DND-41 (cell line): ENCODE measurements around the gene APOL6.

Source experiments
- ATAC-seq: fragments of 200-7000 bp; cut with Tn5 transposase; 3 replicates; pipeline ENCODE4 v1.9.1; 2021; ENCODE audit warnings: low read depth; ENCODE audit not compliant: insufficient read depth
- DNase-seq: peaks from one replicate; pipeline ENCODE4 v3.0.0-alpha.2; 2020
- H2AFZ ChIP-seq: 2 replicates; pipeline ENCODE4 v1.6.0; 2012; ENCODE audit warnings: low read depth, low read length
- H3K27ac ChIP-seq: 2 replicates; pipeline ENCODE4 v1.5.1; 2012; ENCODE audit warnings: low read length, inconsistent platforms
- H3K27me3 ChIP-seq: fragments of 200-600 bp; sonication (generic); 2 replicates; pipeline ENCODE4 v1.6.0; 2012; ENCODE audit warnings: low read length, mild to moderate bottlenecking, inconsistent platforms; ENCODE audit not compliant: insufficient read depth, poor library complexity
- H3K36me3 ChIP-seq: 2 replicates; pipeline ENCODE4 v1.5.1; 2012; ENCODE audit warnings: low read length, inconsistent platforms; ENCODE audit not compliant: insufficient read depth
- H3K4me1 ChIP-seq: 2 replicates; pipeline ENCODE4 v1.5.1; 2012; ENCODE audit warnings: mild to moderate bottlenecking, low read length; ENCODE audit not compliant: insufficient read depth
- H3K4me2 ChIP-seq: 2 replicates; pipeline ENCODE4 v1.6.0; 2012; ENCODE audit warnings: mild to moderate bottlenecking, moderate library complexity, low read length, inconsistent platforms; ENCODE audit not compliant: insufficient read depth
- H3K4me3 ChIP-seq, 2 experiments: fragments of 200-600 bp in 1 of 2; shearing (Covaris generic) in 1 of 2; 2 replicates each; pipeline ENCODE4 v1.5.1; 2012 to 2016; ENCODE audit warnings: inconsistent platforms in 2 of 2, low read length in 2 of 2, mild to moderate bottlenecking in 2 of 2, low read depth in 1 of 2, moderate library complexity in 1 of 2
- H3K79me2 ChIP-seq: 2 replicates; pipeline ENCODE4 v1.6.0; 2012; ENCODE audit warnings: low read length, inconsistent platforms; ENCODE audit not compliant: insufficient read depth
- H3K9ac ChIP-seq: 2 replicates; pipeline ENCODE4 v1.6.0; 2012; ENCODE audit warnings: low read depth, mild to moderate bottlenecking, inconsistent platforms, low read length, moderate library complexity
- H3K9me3 ChIP-seq: 2 replicates; pipeline ENCODE4 v1.5.1; 2012; ENCODE audit warnings: low read length, moderate library complexity, mild to moderate bottlenecking, inconsistent platforms; ENCODE audit not compliant: insufficient read depth, severe bottlenecking
- H4K20me1 ChIP-seq: 2 replicates; pipeline ENCODE4 v1.6.0; 2012; ENCODE audit warnings: low read length; ENCODE audit not compliant: insufficient read depth
- EZH2 ChIP-seq: IDR thresholded peaks from 3 replicates; pipeline ENCODE4 v1.6.1; 2012; ENCODE audit warnings: borderline replicate concordance, low read depth, mild to moderate bottlenecking, moderate library complexity, low read length, inconsistent platforms; ENCODE audit not compliant: severe bottlenecking
- TF ChIP-seq, protein P1 (sequence below): IDR thresholded peaks from 2 replicates; pipeline ENCODE4 v1.5.1; 2012; ENCODE audit warnings: borderline replicate concordance, low read length, moderate library complexity, mild to moderate bottlenecking; ENCODE audit not compliant: poor library complexity, severe bottlenecking; ENCODE audit errors: extremely low read depth

Gene APOL6

GRCh38 chr22:35633520-35633919 is 14.7 kb upstream of the APOL6 start:
- H3K4me2 ChIP-seq, result no peak overlapping the region
- no peak overlapping the region for H3K9ac ChIP-seq
- no peak for DNase-seq
- no peaks in the 10 kb centered on the region for H3K79me2 ChIP-seq
- no peak for ATAC-seq
- no peaks in the 10 kb centered on the region; the same call in 1 of the 2 replicates for H4K20me1 ChIP-seq
- H3K9me3 ChIP-seq, result no peaks in the 10 kb centered on the region
- TF ChIP-seq EZH2, result no peak
- TF ChIP-seq, protein P1, sequence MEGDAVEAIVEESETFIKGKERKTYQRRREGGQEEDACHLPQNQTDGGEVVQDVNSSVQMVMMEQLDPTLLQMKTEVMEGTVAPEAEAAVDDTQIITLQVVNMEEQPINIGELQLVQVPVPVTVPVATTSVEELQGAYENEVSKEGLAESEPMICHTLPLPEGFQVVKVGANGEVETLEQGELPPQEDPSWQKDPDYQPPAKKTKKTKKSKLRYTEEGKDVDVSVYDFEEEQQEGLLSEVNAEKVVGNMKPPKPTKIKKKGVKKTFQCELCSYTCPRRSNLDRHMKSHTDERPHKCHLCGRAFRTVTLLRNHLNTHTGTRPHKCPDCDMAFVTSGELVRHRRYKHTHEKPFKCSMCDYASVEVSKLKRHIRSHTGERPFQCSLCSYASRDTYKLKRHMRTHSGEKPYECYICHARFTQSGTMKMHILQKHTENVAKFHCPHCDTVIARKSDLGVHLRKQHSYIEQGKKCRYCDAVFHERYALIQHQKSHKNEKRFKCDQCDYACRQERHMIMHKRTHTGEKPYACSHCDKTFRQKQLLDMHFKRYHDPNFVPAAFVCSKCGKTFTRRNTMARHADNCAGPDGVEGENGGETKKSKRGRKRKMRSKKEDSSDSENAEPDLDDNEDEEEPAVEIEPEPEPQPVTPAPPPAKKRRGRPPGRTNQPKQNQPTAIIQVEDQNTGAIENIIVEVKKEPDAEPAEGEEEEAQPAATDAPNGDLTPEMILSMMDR, result no peak
- no peaks in the 10 kb centered on the region for H3K36me3 ChIP-seq
- H3K4me3 ChIP-seq, result no peak overlapping the region
- no peaks in the 10 kb centered on the region for H3K27me3 ChIP-seq
- H3K4me1 ChIP-seq, result no peaks in the 10 kb centered on the region
- H2AFZ ChIP-seq, result no peak overlapping the region
- no peak overlapping the region for H3K27ac ChIP-seq

GRCh38 chr22:35634015-35634414 is 14.2 kb upstream of the APOL6 start:
- Histone ChIP-seq H3K9ac (no peak overlapping the region), H3K4me1 (no peaks in the 10 kb centered on the region), H4K20me1 (no peaks in the 10 kb centered on the region), H3K36me3 (no peaks in the 10 kb centered on the region), H3K9me3 (no peaks in the 10 kb centered on the region), H3K27ac (no peak overlapping the region), H3K27me3 (no peaks in the 10 kb centered on the region), H3K4me3 (no peak overlapping the region), H3K4me2 (no peak overlapping the region), H3K79me2 (no peaks in the 10 kb centered on the region), H2AFZ (no peak overlapping the region)
- ATAC-seq (no peak; the same call in 2 of the 3 replicates), DNase-seq (no peak)
- no peak for TF ChIP-seq EZH2
- TF ChIP-seq, protein P1, result no peak

DNA sequence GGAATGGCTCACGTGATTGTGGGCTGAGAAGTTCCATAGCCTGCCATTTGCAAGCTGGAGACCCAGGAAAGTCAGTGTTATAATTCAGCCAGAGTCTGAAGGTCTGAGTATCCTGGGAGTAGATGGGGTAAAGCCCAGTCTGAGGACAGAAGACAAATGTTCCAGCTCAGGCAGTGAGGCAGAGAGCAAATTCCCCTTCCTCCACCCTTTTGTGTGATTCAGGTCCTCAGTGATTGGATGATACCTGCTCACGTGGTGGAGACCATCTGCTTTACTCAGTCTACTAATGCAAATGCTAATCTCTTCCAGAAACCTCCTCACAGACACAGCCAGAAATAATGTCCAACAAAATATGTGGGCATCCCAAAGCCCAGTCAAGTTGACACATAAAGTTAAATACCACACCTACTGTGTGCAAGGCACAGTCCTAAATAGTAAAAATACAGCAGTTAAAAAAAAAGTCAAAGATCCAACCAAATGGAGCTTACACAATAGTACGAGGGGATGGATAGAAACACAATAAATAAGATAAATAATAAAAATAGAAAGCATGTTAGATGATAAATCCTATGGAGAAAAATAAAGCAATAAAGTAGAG is 13.2 kb upstream of the APOL6 start:
- DNase-seq, result no peak
- Histone ChIP-seq H3K27ac (no peak overlapping the region), H3K4me3 (no peak overlapping the region)

More for the DNA sequence above, 13.2 kb upstream of the APOL6 start:
- Histone ChIP-seq H2AFZ (no peak overlapping the region), H3K9ac (no peak overlapping the region), H3K36me3 (no peaks in the 10 kb centered on the region), H4K20me1 (no peaks in the 10 kb centered on the region), H3K79me2 (no peaks in the 10 kb centered on the region), H3K4me2 (no peak overlapping the region), H3K4me1 (no peaks in the 10 kb centered on the region), H3K27me3 (no peaks in the 10 kb centered on the region), H3K9me3 (no peaks in the 10 kb centered on the region)
- no peak; the same call in 2 of the 3 replicates for ATAC-seq
- TF ChIP-seq, protein P1, result no peak
- TF ChIP-seq EZH2, result no peak
